Stimulated activated CD4-positive, alpha-beta T cell treated with anti-CD3 and anti-CD28 coated beads, TNF-alpha, amount 100 ng/mL, for 1 hour (primary cell): ENCODE results near the gene CNPY3.
"Not testable (repeated sequence)": the region's sequence is repeated elsewhere in the genome, so short reads cannot be mapped to it uniquely, and the experiment has no call there.

Experiments used
- DNase-seq, 3 donors: peaks; one replicate each; pipeline ENCODE4 v3.0.0-alpha.2; 2020; ENCODE audit warnings: low read depth in 3 of 3, low spot score in 1 of 3

Gene CNPY3

DNA sequence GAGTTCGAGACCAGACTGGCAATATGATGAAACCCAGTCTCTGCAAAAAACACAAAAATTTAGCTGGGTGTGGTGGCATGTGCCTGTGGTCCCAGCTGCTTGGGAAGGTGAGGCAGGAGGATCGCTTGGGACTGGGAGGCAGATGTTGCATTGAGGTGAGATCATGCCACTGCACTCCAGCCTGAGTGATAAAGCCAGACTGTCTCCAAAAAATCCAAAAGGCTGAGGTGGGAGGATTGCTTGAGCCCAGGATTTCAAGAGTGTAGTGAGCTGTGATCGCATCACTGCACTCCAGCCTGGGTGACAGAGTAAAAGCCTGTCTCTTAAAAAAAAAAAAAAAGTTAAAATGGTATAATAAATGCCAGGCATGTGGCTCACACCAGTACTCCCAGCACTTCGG lies 14.7 kb upstream of the CNPY3 start:
- no peak for DNase-seq

DNA sequence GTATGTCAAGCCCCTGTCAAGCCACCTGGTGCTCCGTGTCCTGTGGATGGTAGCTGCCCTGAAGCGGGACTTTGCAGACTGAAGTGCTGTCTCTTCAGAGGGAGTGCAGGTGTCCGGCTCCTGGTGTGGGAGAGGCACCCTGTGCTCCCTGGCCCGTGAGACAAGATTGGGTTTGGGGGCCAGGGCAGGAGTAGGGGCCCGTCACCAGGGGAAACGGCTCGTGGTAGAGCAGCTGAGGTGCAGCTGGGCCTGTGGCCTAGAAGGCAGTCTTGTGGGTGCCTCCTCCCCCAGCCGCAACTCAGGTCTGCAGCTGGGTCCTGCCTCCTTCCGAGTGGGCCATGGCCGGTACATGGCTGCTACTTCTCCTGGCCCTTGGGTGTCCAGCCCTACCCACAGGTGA lies 13.5 kb upstream of the CNPY3 start, which contains the start of gene PTCRA:
Gene PTCRA (plus strand): TSS at position 322 of the 400 bp plus-strand sequence. CDS start 17 bp downstream, at position 339.
- no peak for DNase-seq

DNA sequence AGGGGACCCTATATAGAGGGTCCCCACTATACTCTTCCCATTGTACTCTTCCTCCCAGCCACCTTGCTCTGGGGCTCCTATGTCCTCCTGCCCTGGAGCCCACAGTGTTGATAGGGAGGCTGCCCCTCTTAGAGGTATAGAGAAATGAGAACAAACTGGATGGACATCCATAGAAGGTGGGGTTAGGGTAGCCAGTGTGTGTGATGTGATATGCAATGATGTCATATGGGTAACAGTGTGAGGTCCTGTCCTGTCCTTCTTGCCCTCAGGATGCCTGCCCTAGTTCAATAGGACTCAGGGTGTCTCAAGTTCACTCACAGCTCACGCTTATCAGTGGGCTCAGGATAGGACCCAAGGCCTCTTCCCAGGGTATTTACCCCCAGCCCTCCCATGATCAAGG lies 13.0 kb upstream of the CNPY3 start:
- DNase-seq = no peak

DNA sequence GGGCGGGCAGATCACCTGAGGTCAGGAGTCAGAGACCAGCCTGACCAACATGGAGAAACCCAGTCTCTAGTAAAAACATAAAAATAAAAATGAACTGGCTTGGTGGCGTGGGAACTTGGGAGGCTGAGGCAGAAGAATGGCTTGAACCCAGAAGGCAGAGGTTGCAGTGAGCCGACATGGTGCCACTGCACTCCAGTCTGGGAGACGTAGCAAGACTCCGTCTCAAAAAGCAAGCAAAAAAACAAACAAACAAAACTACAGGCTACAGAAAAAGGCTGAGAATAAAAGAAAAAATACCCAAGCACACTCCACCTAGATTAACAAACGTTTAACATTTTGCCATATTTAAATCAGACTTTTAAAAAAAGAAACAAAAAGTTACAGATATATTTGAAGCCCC lies 7.5 kb upstream of the CNPY3 start:
- DNase-seq = no peak

DNA sequence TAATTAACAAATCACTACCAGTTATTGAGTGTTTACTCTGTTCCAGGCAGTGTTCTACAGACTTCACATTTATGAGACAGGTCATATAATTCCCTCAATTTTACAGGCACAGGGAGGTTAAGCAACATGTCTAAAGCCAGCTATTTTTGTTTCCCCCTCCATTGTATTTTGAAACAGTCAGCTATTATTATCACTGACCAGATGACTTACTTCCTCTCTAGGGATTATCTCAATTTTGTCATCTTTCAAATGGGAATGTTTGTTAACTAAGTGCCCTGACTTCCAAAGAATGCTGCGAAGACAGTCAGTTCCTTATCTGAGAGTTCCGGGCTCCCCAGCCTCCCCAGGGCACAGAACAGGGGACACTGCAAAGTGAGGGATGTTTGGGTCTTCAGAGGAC lies 5.6 kb upstream of the CNPY3 start:
- no peak for DNase-seq

DNA sequence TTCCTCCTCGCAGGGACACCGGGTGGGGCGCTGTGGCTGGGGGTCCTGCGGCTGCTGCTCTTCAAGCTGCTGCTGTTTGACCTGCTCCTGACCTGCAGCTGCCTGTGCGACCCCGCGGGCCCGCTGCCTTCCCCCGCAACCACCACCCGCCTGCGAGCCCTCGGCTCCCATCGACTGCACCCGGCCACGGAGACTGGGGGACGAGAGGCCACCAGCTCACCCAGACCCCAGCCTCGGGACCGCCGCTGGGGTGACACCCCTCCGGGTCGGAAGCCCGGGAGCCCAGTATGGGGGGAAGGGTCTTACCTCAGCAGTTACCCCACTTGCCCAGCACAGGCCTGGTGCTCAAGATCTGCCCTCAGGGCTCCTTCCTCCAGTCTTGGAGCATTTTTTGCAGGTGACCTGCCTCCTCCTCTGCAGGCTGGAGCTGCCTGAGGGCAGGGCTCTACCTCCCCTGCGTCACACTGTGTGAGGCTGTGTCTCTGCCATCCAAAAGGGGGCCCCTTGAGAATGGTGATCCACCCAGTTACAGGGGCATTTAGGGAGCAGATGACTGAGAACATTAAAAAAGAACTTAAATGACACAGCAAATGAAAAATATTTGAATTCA lies 3.9 kb upstream of the CNPY3 start:
- no peak for DNase-seq

DNA sequence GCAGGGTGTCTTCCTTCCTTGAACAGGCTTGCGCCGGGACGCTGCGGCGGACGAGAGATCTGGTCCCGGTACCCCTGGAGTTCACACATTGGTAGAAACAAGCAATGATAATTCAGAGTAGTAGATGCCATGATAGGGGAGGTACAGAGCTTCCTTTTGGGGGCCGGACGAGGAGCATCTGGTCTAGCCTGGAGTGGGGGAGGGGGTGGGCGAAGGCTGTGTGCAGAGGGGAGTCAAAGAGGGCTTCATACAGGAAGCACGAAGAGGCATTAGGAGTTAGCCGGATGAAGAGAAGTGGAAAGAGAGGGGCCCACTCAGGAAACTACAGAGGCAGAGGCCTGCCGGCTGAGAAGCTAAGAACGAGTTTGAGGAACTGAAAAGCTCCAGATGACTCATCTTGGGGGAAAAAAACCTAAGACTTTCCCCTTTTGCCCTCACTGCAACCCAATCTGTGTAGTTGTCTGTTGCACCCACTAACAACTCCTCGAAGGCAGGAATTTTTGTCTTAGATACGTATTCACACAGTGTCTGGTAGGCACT lies 611 bp downstream of the CNPY3 start:
- DNase-seq = peak; percentile 24 to 36 (median 27)

DNA sequence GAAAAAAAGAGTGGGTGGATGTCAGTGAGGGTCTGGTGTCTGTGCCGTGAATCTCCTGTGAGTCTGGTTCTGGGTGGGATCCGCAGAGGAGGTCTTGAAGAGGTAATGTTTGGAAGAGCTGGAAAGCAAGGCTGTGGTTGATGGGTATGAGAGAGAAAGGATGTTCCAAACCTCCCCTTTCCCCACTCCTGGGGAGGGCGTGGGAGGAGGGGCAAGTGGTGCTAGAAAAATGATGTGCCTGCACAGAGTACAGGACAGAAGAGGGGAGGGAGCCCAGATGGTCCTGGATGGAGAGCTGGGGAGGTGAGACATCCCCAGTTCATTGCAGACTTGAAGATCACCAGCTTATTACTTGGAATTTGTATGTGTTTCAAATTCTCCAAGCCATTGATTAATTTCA lies 3.1 kb downstream of the CNPY3 start:
- DNase-seq = no peak

DNA sequence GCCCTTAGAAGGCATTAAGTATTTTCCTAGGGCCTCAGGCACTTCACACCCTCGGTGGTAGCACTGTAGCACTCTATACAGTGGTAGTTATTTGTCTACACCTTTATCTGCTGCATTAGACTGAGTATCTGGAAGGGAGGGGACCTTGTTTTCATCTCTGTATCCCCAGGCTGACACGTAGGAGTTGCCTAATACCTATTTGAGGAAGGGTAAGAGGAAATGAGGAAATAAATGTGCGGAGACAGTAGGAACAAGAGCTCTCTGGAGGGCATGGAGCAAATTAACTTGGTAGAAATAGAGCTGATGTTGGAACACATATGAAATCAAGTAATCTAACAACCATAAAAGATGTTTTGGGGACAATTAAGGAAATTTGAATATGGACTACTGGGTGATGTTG lies 3.9 kb downstream of the CNPY3 start:
- no peak for DNase-seq

DNA sequence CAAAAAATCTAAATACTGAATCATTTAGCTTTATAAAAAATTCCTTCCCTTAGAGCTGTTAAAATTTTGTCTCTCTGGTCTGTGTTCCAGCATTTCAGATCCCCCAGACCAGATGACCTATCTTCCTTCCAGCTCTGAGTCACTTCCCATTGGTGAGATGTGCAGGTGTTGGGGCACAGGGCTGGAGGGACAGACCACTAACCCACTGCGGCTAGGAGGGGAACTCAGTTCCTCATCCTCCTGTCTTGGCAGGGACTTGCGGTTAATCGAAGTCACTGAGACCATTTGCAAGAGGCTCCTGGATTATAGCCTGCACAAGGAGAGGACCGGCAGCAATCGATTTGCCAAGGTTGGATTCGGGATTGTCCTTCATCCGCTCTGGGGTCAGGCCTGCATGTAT lies 6.0 kb downstream of the CNPY3 start:
- DNase-seq = no peak

DNA sequence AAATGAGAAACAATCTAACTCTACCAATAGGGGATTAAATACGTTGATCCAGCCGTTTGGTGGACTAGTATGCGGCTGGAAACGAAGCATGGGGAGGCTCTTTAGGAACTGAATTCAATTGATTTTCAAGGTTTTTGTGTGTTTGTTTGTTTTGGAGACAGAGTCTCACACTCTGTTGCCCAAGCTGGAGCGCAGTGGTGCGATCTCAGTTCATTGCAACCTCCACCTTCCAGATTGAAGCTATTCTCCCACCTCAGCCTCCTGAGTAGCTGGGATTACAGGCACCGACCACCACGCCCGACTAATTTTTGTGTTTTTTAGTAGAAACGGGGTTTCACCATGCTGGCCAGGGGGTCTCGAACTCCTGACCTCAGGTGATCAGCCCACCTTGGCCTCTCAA lies 7.1 kb downstream of the CNPY3 start:
- no peak for DNase-seq

DNA sequence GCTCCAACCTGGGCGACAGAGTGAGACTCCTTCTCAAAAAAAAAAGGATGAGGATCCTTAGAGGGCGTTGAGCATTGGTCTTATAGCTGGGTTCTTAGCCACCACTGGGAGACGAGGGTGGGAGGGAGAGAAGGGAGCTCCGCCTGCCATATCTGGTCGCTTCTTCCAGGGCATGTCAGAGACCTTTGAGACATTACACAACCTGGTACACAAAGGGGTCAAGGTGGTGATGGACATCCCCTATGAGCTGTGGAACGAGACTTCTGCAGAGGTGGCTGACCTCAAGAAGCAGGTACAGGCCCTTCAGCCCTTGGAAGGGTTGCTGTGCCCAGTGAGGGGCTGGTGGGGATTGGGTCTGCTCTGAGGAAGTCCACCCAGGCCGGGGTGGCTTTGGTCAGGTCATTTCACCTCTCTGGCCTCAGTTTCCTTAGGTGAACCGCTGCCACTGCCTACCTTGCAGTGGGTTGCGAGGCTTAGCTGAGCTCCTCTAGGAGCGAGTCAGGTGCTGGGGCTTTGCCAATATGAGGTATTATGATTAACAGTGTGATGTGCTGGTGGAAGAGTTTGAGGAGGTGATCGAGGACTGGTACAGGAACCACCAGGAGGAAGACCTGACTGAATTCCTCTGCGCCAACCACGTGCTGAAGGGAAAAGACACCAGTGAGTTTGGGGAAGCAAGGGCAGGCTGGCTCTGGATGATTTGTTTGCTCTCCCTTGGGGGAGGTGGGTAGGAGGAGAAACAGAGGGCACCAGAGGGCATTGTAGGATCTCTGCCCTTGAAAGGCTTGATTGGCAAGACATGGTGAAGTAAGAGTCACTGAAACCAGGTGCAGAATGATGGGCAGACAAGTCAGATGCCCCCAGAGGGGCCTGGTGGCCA lies 8.5 kb downstream of the CNPY3 start:
- DNase-seq = no peak

DNA sequence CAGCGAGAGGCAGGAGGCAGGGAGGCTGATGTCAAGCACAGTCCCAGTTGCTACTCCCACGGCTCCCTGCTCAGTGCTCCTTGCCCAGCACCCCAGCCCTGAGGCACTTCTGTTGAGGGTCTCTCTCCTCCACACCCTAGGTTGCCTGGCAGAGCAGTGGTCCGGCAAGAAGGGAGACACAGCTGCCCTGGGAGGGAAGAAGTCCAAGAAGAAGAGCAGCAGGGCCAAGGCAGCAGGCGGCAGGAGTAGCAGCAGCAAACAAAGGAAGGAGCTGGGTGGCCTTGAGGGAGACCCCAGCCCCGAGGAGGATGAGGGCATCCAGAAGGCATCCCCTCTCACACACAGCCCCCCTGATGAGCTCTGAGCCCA lies 9.1 kb downstream of the CNPY3 start:
- no peak for DNase-seq

DNA sequence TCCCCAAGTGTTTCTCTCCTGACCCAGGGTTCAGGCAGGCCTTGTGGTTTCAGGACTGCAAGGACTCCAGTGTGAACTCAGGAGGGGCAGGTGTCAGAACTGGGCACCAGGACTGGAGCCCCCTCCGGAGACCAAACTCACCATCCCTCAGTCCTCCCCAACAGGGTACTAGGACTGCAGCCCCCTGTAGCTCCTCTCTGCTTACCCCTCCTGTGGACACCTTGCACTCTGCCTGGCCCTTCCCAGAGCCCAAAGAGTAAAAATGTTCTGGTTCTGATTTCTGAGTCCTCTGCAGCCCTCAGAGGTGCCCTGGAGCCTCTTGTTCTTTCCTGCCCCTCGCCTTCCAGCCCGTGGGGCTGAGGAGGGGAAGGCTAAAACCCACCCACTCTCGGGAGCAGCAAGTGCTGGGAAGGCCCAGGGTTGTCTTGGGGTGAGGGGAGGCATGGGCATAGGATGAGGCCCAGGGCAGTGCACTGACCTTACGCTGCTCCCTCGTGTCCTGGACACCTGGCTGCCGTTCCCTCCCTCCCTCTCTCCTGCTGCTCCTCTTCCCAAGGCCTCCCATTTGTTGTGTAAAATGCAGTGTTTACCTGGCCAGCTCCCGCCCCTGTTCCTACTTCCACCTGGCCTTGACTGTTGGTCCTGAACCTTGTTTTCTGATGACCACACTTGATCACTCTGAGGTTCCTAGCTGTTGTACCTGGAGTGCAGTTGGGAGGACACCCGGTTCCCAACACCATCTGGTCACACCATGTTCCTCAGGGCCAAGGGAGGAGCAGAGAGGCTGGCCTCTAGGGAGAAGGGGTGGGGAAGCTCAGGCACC lies 9.9 kb downstream of the CNPY3 start:
- DNase-seq = no peak

DNA sequence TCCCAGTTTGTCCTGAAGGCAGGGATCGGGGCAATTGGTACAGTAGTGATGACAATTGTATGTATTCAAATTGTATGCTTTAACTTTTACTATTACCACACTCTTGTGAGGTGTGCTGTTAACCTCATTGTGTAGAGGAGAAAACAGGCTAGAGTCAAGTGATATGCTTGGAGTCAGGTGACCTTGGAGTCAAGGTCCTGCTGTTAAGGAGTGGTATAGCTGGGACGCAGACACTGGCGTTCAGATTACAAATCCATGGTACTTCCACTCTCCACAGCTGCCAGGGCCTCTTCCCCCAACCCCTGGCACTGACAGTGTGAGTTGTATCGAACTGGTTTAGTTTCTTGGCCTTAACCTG lies 10.5 kb downstream of the CNPY3 start:
- DNase-seq = no peak

DNA sequence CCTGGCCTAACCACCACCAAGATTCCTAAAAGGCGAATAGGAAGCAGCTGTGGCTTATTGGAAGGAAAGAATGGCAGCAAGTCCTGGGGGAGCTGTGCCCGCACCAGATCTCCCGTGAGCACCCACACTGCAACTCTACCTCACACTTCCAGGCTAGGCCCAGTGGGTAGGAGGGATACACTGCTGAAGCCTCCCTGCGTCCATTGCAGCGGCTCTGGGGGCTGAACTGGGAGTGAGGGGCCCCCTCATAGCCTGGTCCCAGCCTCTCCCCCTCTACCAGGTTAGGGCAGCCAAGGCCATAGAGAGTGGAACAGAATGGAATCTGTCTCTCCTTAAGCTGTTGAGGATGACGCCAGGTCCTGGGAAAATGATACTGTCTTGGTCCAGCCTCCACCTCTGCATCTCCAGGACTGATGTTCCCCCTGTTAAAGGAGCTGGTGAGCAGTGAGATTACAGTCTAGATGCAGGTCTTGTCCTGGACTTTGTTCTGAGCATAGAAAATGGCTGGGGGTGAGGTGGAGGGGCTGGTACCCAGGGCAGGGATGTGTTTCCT lies 11.3 kb downstream of the CNPY3 start:
- DNase-seq = no peak

DNA sequence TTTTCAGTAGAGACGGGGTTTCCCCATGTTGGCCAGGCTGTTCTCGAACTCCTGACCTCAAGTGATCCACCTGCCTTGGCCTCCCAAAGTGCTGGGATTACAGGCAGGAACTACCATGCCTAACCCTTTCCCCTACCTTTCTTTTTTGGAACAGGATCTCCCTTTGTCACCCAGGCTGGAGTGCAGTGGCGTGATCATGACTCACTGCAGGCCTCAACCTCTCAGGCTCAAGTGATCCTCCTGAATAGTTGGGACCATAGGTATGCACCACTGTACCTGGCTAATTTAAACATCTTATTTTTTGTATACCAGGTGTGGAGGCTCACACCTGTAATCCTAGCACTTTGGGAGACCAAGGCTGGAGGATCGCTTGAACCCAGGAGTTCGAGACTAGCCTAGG lies 12.1 kb downstream of the CNPY3 start:
- not testable (repeated sequence) for DNase-seq

DNA sequence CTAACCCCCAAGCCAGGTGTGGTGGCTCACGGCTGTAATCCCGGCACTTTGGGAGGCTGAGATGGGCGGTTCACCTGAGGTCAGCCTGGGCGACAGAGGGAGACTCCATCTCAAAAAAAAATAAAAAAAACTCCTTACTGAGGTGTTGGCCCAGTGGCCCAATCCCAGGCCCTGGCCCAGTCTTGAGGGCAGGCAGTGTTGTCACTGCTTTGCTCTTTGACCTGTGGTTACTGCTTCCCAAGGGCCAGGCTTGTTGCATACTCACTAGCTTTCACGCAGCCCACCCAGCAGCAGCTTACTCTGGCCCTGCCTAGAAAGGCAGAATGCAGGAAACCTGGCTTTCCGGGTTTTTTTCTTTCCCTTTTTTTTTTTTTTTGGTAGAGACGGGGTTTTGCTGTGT lies 13.2 kb downstream of the CNPY3 start:
- DNase-seq = no peak

DNA sequence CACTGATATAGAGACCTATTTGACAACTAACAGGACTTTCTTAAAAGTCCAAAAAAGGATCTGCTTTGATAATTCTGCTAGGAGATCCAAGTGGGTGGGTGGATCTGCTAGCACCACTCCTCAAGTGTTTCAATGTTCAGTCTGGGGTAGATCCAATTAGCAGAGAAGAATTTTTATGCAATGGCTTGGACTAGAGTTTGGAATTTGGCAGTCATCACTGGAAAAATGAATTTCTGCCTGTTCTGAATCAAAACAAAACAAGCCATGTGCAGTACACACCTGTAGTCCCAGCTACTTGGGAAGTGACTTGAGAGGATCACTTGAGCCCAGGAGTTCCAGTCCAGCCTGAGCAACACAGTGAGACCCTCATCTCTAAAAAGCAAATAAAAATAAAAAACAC lies 18.7 kb downstream of the CNPY3 start:
- DNase-seq = no peak

DNA sequence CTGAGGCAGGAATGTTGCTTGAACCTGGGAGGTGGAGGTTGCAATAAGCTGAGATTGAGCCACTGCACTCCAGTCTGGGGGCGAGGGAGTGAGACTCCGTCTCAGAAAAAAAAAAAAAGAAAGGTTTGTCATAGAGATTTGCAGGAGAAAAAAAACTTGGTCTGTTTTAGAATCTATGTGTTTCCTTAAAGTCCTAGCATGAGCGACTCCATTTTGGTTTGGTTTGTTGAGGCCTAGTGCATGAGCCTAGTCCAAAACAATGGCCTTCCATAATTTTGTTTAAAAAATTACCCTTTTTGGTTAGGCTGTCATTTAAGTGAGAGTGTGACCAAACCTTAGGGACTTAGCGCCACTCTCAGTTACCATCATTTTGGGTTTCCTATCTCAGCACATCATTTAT lies 23.1 kb downstream of the CNPY3 start:
- DNase-seq = no peak

DNA sequence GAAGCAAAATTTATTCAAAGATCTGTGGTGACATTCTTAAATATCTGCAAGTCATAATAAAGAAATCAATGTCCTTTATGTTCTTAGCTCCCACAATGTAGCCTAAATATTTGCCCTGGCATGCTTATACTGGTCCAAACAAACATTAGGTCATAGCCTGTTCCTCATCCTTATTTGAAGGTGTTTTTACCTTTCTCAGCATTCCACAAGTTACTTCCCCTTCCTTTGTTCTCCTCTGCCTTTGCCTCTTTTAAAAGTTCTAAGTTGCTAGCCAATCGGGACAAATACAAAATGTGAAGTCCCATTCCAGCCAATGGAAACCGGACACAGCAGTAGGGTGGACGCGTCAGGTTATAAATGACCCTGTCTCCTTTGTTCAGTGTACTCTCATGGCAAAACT lies 25.1 kb downstream of the CNPY3 start:
- not testable (repeated sequence) for DNase-seq
